ENCODE measurements around the gene OR1K1. TPM values are rescaled to one million over a fixed set of nuclear protein-coding genes. Genes with fewer than 3 reads are reported as not detected.

Gene OR1K1
- total and polyA plus RNA-seq, 2 donors (not counting 3 experiments of a cell fraction or from before 2014, with no cell fraction given) = not detected

DNA sequence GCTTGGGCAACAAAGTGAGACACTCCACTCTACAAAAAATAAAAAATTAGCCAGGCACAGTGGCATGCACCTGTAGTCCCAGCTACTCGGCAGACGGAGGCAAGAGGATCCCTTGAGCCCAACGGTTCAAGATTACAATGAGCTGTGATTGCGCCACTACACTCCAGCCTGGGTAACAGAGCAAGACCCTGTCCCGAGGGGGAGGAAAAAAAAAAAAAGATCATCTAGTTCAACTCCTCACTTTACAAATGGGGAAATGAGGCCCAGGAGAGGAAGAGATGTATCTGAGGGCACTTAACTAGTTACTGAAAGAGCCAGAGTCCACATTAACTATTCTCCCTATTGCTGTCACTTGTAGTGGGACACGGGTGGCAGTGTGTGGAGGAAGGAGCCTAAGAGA lies 14.6 kb downstream of the OR1K1 start:
- FAIRE-seq = no peak
- Histone ChIP-seq H3K9me3 (replicated peaks; ENCODE audit: control insufficient read depth, insufficient read depth, low read length) (no peaks in the 10 kb centered on the region), H2AFZ (ENCODE audit: low read depth, low read length) (no peak overlapping the region), H3K27ac (ENCODE audit: insufficient read depth, low read depth, low read length) (no peak overlapping the region), H3K9me1 (replicated peaks; ENCODE audit: control insufficient read depth, extremely low read depth, insufficient read depth, low read length) (no peaks in the 10 kb centered on the region), H3K27me3 (ENCODE audit: control insufficient read depth in 2 of 2, insufficient read depth in 2 of 2, low read length in 2 of 2) (no peaks in the 10 kb centered on the region), H3K4me2 (ENCODE audit: insufficient read depth, low read length) (no peak overlapping the region), H3K4me1 (ENCODE audit: control insufficient read depth, extremely low read depth, insufficient read depth, low read length) (peaks cover 48% of the 10 kb centered on the region), H3K79me2 (ENCODE audit: control insufficient read depth, insufficient read depth, low read length) (peaks cover 5% of the 10 kb centered on the region), H4K20me1 (replicated peaks; ENCODE audit: control insufficient read depth, extremely low read depth, insufficient read depth, low read length) (no peaks in the 10 kb centered on the region), H3K9ac (replicated peaks; ENCODE audit: extremely low read depth, insufficient read depth, low read length) (no peak overlapping the region), H3K36me3 (ENCODE audit: control insufficient read depth in 2 of 2, extremely low read depth in 1 of 2, insufficient read depth in 2 of 2, low read length in 2 of 2) (no peaks in the 10 kb centered on the region), H3K4me3 (replicated peaks in 1 of 3; ENCODE audit: insufficient read depth in 1 of 3, low read depth in 1 of 3, low read length in 3 of 3) (no peak overlapping the region)
- no peak for DNase-seq (ENCODE audit: low read depth, low spot score)
- intact Hi-C loops (cut with micrococcal nuclease) = loop anchor here (5.0 kb wide), 1 partner anchor 442 kb away; the partner anchor contains the start of gene PTGS1
- dilution Hi-C loops (cut with MboI; ENCODE audit: extremely low pct_ligation_motif_present, low sequenced_read_pairs) = no loop called here
- BruUV-seq (replicated peaks) = no TSS peak
- ChIA-PET CTCF (interaction anchor here (1.6 kb wide), 1 partner anchor 464 kb away, joined by 4 read pairs; no protein-coding TSS in a partner anchor), POLR2A (interaction anchor here (0.6 kb wide), 1 partner anchor 699 kb away, joined by 3 read pairs; no protein-coding TSS in a partner anchor)
- TF ChIP-seq POLR2A (IDR thresholded peaks at IDR 0.05; ENCODE audit: low read depth, low read length) (no peak), JUN (IDR thresholded peaks at IDR 0.05; ENCODE audit: borderline replicate concordance, insufficient read depth, insufficient read length, low read depth) (no peak), EZH2 (IDR thresholded peaks at IDR 0.05; ENCODE audit: borderline replicate concordance, low read depth, low read length, severe bottlenecking) (no peak), GATA2 (IDR thresholded peaks at IDR 0.05; ENCODE audit: insufficient read depth, insufficient read length, low read depth, low read length) (no peak), FOS (IDR thresholded peaks at IDR 0.05; ENCODE audit: borderline replicate concordance, insufficient read depth, low read length) (no peak)
- TF ChIP-seq, protein P1, sequence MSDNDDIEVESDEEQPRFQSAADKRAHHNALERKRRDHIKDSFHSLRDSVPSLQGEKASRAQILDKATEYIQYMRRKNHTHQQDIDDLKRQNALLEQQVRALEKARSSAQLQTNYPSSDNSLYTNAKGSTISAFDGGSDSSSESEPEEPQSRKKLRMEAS (IDR thresholded peaks at IDR 0.05; ENCODE audit: insufficient read depth, insufficient read length) = no peak
- TF ChIP-seq, protein P2, sequence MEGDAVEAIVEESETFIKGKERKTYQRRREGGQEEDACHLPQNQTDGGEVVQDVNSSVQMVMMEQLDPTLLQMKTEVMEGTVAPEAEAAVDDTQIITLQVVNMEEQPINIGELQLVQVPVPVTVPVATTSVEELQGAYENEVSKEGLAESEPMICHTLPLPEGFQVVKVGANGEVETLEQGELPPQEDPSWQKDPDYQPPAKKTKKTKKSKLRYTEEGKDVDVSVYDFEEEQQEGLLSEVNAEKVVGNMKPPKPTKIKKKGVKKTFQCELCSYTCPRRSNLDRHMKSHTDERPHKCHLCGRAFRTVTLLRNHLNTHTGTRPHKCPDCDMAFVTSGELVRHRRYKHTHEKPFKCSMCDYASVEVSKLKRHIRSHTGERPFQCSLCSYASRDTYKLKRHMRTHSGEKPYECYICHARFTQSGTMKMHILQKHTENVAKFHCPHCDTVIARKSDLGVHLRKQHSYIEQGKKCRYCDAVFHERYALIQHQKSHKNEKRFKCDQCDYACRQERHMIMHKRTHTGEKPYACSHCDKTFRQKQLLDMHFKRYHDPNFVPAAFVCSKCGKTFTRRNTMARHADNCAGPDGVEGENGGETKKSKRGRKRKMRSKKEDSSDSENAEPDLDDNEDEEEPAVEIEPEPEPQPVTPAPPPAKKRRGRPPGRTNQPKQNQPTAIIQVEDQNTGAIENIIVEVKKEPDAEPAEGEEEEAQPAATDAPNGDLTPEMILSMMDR (IDR thresholded peaks at IDR 0.05; ENCODE audit: extremely low read depth in 1 of 2, insufficient read depth in 1 of 2, low read depth in 1 of 2, low read length in 2 of 2) = no peak

Measured in endothelial cell of umbilical vein (primary cell).